NT2/D1 (cell line): Measurements from ENCODE around the gene PDXK.

Experiments
- SUZ12 ChIP-seq: IDR thresholded peaks from 2 replicates; pipeline ENCODE4 v1.6.1; 2011; ENCODE audit not compliant: insufficient read length, insufficient read depth; ENCODE audit errors: extremely low read depth
- YY1 ChIP-seq: IDR thresholded peaks from 2 replicates; pipeline ENCODE4 v1.6.1; 2011; ENCODE audit not compliant: insufficient read length, insufficient read depth

DNA sequence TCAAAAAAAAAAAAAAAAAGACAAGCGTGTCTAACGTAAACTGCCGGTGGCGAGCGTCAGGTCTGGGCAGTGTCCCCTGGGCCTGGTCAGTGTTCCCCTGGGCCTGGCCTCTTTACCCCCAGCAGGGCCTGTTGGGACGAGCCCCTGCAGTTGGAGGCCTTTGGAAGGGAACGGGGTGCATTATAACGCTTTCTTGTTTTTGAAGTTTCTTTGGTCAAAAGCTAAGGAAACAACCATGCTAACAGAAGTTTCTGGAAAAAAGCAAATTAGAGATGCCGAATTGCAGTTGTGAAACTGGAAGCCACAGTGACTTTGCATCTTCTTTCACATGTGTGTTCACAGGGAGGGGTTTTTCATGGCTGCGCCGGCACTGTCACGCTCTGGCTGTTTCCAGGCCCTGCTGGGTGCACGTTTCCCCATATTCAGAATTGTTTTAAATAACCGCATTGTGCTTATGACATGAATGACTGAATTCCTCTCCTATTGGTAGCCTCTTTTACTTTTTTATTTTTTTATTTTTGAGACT lies 86.4 kb downstream of the PDXK start:
- no peak for TF ChIP-seq YY1
- TF ChIP-seq SUZ12 = no peak
